HG03039 (cell line): ENCODE measurements around the gene PAXX.

ENCODE experiments used
- ATAC-seq: cut with Tn5 transposase; IDR thresholded peaks from one replicate; pipeline ENCODE4 v1.9.1; 2021; ENCODE audit warnings: mild to moderate bottlenecking, moderate library complexity; ENCODE audit not compliant: unreplicated experiment

PAXX gene

DNA sequence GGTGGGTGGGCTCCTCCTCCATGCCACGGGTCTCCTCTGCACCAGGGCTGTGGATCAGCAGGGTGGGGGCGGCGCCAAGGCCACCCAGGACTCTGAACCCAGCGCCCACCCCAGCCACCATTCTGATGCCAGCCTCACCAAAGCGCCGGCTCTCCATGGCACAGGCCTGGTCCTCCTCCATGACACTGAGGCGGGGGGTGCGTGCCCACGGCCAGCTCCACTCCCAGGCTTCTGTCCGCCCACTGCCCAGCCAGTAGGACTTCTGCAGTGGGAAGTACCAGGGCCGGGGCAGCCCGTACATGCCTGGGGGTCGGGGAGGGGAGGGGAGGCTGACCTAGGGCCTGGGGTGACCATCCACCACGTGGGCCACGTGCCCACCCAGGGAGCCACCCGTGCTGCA lies 24.2 kb downstream of the PAXX start:
- no peak for ATAC-seq

DNA sequence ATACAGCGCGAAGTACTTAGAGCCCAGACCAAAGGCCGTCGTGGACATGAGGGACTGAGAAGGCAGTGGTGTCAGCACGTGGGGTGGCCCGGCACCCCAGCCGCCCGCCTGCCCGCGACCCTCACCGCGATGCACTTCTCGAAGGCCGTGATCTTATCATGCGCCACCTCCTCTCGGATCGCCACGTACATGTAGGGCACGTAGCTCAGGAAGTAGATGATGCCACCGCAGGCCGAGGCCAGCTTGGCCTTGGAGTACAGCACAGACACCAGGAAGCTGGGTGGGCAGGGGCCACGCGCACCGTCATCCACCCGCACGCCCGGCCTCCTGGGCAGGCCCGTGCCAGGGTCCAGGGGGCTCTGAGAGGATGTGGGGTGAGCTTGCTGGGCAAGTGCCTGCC lies 24.8 kb downstream of the PAXX start:
- no peak for ATAC-seq

DNA sequence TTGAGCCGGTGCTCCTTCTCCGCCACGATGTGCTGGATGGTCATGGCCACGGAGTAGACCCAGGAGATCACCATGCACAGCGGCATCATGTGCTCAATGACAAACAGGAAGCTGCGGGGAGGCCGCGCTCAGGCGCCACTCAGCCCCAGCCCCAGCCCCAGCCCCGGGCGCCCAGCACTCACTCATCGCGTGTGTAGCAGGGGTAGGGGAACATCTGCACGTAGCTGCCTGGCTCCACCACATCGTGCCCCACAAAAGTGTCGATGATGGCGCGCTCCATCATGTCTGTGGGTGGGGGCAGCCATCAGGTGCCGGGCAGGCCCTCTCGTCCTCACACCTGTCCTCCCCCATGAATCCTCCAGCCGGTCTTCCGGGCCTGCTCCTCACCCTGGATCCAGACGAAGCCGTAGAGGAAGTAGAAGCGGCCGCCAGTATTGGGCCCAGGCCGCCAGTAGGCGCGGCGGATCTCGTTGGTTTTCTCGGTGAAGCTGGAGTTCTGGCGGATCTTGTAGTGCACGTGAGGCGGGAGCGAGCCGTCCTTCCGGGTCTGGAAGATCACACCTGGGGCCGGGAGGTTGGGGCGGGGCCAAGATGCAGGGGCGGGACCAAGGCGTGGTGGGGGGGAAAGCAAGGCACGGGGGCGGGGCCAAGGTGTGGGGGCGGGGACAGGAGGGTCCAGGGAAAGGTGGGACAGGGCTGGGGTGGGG lies 25.7 kb downstream of the PAXX start:
- ATAC-seq = no peak

DNA sequence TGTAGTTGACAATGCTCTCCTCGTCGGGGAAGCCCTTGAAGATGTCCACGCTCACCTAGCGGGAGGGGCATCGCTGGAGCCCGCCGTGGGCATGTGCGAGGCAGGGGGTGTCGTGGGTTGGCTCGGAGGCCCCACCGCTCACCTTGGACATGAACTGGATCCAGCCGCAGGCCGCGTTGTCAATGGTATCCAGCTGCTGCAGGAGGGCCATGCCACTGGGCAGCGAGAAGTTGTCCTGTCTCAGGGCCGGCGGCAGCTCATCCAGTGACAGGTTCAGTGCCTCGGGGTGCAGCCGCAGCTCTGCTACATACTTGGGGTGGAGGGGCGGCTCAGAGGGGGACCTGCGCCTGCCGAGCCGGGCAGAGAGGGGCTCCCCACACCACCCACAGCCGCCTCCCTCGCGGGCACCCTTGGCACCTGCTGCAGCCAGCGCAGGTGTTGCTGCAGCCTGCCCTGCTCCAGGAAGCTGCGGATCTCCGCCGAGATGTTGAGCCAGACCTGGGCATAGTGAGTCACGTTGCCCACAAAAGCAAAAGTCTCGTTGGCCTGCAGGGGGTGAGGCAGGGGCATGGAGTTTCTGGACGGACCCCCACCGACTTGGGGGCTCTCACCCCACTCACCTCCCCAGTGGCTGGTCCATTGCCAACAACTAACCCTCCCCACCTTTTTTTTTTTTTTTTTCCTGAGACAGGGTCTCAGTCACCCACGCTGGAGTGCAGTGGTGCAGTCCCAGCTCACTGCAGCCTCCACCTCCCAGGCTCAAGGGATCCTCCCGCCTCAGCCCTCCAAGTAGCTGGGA lies 26.7 kb downstream of the PAXX start:
- ATAC-seq = no peak

DNA sequence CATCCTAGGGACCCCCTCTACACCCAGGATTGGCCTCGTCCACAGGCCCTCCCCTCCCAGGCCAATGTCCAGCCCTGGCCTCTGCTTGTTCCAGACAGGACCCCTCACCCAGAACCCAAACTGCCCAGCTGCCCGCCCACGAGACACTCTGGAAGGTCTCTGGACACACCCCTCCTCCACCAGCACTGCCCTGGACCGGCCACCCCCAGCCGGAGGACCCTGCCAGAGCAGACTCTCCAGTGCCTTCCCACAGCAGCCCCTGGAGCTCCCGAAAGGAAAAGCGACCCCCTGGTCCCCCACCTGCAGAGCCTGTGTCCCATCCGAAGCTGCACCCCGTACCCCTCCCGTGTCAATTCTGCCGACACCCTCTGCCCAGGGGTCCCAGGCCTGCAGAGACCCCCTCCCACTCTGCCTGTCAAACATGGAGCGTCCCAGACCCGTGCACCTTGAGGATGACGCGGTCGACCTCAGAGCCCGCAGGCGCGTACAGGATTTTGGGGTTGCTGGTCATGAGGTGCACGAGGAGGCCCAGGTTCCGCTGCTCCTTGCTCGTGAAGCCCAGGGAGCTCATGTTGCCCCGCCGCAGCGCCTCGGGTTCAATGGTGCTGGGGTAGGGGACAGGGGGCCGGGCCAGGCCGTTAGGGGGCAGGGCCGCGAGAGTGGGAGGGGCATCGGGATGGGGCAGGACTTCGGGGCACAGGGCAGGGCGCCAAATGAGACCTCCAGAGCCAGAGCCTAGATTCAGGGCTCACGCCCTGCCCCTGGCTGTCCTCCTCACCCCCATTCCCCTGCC lies 27.9 kb downstream of the PAXX start:
- no peak for ATAC-seq

DNA sequence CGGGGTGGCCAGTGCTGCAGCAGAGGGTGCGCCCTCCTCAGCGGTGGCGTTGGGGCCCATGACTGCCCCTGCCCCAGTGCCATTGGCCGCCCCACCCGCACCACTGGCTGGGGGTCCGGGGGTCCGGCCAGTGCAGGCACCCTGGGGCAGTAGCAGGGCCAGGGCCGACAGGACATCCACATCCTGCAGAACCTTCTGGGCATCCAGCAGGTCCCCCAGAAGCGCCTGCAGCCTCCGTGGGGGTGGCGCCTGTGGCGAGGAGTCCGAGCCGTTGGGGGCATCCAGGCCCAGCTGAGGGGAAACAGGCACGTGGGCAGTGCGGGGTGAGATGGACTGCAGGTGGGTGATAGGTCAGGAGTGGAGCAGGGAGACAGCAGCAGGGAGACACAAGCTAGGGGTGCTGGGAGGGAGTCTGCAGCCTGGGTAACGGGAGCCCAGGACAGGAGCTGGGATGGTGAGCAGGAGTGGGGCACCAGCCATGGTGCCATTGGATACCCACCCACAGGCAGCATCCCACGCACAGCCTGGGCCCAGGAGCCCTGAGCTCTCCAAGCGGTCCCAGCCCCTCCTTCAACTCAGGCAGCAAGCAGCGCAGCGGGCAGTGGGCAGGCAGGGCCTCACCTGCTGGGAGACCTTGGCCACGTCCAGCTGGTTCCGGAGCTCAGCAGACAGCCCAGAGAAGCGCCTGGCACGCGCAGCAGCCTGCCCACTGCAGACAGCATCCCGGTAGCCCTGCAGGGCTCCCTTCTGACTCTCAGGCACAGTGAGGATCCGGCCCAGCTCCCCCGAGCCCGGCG lies 28.7 kb downstream of the PAXX start:
- no peak for ATAC-seq

DNA sequence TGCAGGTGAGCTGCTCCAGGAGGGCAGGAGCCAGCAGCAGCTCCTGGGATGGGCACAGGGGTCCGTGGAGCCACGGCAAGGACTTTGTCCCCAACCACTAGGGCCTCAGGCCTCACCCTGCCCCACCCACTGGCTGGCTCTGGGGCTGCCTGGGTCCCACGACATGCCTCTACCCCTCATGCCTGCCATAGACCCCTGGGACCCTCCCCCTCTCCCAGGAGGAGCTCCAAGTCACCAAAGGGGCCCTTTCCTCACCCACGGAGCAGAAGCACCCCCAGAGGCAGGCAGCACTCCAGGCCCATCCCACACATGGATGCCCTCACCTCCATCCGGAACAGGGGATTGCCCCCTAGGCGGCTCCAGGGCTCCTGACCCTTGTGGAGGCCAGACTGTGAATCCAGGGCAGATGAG lies 29.4 kb downstream of the PAXX start:
- no peak for ATAC-seq

DNA sequence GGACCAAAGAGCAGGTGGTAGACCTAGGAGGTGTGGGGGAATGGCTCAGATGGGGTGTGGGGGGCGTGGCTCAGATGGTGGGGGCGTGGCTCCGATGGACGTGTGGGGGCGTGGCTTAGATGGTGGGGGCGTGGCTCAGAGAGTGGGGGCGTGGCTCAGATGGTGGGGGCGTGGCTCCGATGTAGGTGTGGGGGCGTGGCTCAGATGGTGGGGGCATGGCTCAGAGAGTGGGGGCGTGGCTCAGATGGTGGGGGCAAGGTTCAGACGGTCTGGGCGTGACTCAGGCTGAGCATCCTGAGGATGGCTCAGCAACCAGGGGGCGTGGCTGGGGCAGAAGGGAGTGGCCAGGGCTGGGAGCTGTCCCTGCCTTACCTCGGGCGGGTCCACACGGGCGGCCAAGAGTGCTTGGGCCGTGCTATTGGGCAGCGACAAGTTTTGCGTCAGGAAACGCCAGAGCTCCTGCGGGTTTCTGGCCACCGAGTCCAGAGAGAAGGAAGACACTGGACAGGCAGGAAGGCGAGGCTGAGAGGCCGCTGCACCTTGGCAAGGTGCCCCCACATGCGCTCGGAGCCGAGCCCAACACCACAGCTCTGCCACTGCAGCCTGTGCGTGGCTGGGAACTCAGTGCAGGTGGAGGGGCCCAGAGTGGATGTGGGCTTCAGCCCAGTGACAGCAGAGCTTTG lies 29.9 kb downstream of the PAXX start:
- no peak for ATAC-seq

DNA sequence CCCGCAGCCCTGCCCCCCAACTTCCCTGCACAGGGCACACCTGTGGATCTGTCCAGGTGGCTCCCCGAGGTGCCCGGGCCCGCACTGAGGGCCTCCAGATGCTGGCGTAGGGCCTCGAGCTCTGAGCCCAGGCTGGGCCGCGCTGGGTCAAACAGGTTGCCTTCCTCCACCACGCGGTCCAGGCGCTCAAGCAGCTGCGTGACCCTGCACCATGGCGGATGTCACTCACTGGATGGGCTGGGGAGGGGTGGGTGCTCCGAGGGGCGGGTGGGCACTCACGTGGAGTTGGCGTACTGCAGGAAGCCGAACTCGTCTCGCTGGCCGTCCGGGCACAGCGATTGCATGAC lies 30.4 kb downstream of the PAXX start:
- ATAC-seq = no peak

DNA sequence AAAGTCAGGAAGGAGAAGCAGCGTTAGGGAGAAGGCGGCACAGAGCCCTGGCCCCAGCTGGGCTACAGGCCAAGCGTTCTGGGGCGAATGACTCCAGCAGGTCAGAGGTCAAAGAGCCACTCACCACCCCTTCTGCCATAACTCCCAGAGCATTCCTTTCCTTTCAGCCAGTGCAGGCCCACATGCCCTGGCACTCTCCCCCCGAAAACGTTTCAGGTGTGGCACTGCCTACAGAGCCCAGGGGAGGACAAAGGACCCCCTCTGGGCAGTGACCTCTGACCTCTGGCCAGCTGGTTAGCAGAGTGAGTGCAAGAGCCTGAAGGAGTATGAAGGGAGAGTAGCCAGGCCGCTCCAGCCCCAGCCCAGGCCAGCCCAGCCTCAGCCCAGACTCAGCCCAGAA lies 30.9 kb downstream of the PAXX start:
- no peak for ATAC-seq

DNA sequence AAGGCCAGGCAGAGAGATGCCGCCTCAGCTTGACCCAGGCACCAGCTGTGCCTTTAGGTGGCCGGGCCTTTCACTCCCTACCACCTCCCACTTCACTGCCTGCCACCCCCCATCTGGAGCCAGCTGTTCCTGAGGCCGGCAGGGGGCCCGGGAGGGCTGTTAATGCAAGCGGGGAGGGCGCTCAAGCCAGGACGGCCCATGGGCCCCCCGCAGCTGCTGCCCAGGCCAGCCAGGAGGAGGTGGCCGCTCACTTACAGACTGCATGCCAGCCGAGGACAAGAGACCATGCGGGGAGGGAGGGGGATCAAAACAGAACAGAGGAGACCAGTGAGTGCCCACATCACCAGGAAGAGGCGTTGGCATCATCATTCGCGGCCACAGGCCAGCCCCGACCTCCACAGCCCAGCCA lies 31.4 kb downstream of the PAXX start:
- no peak for ATAC-seq

DNA sequence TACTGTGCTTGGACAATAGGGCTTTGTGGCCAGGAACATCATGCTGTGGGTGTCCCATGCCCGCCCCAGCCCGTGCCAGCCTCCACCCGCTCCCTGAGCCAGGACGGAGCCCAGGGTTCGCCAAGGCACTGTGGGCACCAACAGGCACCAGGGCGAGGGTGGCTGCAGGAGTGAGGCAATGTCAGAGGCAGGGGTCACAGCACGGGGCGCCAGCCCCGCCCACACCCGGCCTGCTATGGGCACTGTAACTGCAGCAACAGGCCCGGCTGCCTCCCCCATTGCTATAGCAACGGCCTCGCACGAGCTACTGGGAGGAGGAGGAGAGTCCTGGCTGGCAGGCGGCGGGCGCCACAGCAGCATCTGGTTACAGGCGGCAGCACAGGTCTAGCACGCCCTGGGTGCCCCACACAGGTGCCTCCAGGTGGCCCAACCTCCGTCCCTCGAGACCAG lies 33.3 kb downstream of the PAXX start:
- no peak for ATAC-seq

DNA sequence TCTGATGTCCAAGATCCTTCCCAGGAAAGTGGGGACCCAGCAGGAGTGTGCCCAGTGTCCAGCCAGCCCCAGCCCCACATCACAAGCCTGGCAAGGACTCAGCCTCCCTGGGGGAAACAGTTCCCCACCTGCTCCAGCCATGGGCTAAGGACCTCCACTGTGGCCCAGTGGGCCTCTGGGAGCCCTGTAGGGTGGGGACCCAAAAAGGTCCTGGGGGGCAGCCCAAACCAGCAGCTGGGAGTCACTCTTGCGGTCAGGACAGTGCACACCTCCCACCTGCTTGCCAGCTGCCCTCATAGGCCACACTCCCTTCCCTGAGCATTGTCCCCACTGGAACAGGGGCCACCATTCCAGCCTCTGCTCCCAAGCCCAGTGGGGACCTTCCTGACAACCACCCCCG lies 34.2 kb downstream of the PAXX start:
- no peak for ATAC-seq

DNA sequence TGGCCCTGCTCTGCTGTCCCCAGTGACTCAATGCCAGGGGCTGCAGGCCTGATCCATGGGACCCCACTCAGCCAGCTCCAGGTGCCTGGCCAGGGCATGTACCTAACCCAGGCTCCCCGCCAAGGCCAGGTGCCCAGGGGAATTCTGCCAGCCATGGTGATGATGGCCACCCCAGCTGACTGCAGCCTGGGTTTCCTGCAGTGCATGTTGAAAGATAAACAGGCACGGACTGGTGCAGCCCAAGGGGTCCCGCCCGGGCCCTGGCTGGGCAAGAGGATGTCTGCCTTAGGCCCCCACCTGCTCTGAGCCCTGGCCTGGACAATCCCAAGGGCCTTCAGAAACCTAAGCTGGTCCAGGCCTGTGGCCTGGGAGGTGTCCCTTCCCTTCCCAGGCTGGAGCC lies 34.6 kb downstream of the PAXX start:
- ATAC-seq = no peak

DNA sequence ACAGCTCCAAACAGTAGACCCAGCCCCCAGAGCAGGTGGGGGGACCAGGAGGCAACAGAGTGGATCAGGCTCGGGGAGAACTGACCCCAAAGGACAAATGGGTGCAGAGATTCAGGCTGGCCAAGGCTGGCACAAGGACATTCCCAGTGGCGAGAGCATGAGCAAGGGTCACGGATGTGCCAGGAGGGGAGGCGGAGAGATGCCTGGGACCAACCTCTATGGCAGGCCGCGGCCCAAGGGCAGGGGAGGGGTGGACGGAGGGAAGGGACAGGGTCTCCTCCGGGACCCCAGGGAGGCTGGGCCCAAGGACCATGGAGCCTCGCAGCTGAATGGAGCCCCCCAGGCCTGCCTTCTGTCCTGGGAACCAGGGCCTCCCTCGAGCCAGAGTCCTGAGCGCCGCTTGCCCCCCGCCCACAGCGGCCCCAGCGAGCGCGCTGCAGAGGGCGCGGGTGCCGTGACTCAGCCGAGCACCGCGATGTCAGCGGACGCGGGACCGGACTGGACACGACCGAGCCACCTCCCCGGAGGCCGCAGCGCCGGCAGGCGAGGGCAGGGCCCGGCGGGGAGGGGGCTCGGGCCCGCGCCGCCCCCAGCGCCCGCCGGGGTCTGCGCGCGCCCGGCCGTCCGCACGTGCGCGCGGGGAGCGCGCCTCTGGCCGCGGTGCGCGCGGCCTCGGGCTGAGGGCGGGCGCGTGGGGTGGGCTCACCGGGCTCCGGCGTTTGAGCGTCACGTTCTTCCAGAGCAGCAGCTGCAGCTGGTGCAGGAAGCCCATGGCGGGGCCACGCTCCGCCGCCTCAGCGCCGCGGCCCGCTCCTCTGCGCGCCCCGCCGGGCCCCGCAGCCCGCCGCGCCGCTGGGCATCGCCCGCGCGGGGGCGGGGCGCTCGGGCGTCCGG lies 35.4 kb downstream of the PAXX start, which contains the start of gene ABCA2:
Gene ABCA2 (minus strand): TSS at position 869 of the 894 bp plus-strand sequence. CDS start 97 bp downstream, at position 772.
- no peak for ATAC-seq

DNA sequence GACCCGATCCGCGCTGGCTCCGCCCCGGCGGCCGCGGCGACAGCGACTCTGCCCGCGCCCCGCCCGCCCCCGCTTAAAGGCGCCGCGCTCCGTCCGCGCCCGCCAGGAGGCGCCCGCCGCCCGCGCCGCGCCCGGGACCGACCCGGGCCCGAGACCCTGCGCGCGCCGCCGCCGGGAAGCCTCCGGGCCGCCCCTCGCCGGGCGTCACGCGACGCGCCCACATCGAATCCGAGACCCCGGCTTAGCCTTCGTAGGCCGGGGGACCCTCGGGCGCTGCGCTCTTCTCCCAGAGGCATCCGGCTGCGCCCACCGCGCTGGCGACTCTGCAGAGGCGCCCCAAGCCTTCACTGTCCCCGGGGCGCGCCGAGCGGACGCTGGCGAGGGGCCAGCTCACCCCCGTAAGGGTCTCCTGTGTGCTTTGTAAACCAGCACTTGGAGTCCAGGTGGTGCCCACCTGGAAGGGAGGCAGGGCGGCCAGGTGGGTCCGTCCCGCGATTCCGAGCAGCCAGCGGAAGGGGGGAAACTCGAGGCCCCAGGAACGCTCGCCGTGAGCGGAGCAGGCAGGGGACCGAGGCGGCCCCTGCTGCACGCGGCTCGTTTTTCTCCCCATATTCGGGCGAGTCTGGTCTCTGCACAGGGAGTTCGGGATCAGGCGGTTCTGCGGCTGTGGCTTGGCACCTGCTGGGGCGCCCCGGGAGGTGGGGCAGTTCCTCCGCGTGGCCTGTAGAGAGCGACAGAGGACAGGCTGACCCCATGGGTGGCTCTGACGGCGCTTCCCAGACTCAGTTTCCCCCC lies 36.2 kb downstream of the PAXX start:
- no peak for ATAC-seq

DNA sequence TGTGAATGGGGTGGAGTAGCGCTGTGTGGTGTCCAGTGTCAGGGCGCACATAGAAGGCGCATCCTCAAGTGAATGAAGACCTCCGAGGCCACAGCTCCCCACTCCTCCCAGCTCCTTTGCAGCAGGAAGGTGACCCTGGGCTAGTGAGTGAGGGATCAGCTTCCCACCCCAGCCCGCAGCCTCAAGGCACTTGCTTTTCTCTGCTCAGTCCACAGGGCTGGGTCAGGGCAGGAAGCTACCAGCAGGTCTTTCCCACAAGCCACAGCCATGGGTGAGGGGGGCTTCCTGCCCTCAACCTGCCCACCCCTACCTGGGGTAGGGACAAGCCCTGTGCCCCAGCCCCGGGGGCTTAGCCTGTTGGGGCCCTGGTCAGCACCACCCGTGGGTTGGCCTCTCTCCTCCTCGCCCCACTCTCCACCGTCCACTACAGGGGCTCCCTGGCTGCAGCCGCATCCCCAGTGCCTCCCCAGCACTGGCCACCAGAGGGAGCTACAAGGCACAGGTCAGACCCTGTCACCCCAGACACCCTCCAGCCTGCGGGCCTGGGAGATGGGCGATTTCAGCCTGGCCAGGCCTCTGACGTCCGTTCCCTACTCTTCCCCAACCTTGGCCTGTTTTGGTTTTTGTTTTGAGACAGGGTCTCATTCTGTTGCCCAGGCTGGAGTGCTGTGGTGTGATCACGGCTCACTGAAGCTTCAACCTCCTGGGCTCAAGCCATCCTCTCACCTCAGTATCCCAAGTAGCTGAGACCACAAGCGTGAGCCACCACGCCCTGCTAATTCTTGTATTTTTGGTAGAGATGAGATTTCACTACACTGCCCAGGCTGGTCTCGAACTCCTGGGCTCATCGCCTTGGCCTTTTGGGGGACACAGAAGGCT lies 37.1 kb downstream of the PAXX start:
- ATAC-seq = no peak
